Activated CD8-positive, alpha-beta memory T cell treated with anti-CD3 and anti-CD28 coated beads, Interleukin-2, amount 50 U/mL, for 4 hours (primary cell): ENCODE measurements around the gene FREM1.
A peak's percentile ranks its signal among the peaks of the same experiment; 100 is the strongest.

Experiments used
- DNase-seq: peaks from one replicate; pipeline ENCODE4 v3.0.0-alpha.2; 2020

The FREM1 gene

GRCh38 chr9:14866200-14866749, 44.0 kb downstream of the FREM1 start:
- no peak for DNase-seq

- DNase-seq: no peak
Measured at GRCh38 chr9:14864309-14864708, 45.9 kb downstream of the FREM1 start.

DNA sequence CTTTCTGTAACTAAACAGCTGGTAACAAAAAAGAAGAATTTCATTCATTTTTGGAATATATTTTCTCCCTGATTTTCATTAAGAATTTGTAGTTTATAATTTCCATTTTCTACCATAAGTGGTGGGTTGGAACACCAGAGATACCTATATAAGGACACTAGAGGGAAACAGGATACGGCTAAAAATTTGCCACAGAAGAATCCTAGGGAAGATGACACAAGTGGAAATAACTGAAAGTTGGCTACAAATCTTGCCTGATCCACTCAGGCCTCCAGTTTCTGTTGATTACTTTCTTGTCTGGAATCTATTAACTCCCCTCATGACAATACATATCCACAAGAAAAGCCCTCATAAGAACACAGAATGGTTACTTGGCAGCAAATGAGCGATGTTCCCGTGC, 46.8 kb downstream of the FREM1 start:
- DNase-seq: no peak

GRCh38 chr9:14857449-14858305, 52.6 kb downstream of the FREM1 start:
- DNase-seq: no peak

- DNase-seq: no peak
Measured at GRCh38 chr9:14849851-14850250, 60.4 kb downstream of the FREM1 start.

DNA sequence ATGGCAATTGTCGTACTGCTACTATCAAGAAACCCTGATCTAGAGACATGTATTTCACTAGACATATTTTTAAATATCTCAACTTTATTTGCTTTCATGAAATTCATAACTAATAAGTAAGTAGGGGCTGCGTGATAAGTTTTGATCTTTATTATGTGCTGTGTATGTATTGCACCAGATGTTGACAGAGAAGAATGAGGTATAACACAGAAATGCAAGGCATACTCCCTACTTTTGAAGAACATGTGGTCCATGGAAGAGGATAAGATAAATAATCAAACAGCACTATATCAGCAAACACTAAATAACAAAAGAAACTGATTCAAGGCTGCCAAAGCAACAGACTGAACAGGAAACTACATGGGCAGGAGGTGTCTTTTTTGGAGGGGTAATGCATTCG, 60.9 kb downstream of the FREM1 start:
- DNase-seq: no peak

DNA sequence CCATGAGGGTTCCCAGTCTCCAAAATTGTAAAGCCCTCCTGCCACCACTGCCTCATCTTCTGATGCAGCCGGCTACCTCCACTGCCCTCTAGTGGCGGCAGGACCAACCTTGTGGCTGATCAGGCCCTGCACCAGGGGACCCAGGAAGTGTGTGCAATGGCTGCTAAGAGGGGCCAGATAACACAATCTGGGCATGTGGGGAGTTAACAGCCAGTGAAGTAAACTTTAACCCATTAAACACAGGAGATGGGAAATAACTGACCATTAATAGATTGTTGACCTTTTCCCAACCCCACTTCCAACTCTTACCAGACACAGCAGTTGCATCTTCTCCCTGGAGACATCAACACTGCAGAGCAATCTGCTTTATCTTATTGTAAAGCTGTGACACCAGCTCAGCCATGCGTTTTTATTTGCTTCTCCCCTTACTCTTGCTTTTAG, 63.3 kb downstream of the FREM1 start:
- peak; percentile 28 for DNase-seq

GRCh38 chr9:14843163-14843562, 67.1 kb downstream of the FREM1 start:
- DNase-seq: no peak

- no peak for DNase-seq
Measured at GRCh38 chr9:14842269-14842668, 68.0 kb downstream of the FREM1 start.

DNA sequence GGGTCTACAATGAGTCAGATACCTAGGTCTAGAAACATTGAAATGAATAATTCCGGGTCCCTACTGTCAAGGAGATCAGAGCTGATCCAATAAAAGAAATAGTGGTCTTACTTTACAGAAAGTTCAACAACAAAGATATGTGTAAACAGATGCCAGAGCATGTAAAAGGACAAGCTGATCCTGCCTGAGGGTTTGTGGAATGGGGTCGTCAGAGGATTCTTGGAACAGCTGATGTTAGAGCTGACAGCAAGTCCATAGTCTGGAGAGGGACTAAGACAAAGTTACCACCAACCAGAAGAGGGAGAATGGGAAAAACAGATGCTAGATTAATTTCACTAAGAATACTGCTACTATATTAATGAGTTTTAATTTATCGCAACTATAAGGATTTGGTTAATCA, 71.5 kb downstream of the FREM1 start:
- DNase-seq: no peak

DNA sequence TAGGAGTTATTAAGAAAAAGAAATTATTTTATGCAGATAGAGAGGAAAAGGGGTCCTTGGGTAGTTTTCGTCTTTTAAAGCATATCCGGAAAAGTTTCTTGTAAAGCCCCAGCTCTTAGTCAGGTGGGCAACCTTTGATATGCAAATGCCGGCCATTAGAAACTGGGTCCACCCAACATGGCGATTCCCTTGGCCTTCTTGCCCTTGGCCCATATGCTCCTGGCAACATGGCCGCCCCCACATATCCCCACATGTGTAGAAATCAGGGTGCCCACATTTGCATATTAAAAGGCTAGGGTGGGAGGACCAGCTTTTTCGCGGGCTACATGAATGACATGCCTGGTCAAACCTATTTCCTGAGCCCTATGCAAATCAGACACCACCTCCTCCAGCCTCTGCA, 73.3 kb downstream of the FREM1 start:
- no peak for DNase-seq

- DNase-seq: no peak
Measured at GRCh38 chr9:14831661-14832060, 78.6 kb downstream of the FREM1 start.

DNA sequence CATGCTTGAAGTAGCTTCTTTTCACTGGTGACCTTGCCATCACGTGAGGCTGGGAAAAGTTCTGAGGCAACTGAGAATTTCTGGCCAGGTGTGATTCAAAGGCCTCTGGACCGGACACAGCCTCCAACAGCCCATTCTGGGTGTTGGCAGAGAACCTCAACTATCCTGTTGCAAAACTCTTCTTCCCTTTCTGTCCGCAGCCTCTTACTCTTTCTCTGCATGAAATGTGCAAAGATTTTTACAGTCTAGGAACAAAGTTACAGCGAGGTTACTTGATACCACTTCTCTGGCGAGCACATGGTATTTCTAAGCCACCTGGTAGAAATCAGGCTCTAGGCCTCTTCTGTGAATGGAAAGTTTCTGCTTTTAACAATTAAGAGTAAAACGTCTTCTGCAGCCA, 79.2 kb downstream of the FREM1 start:
- no peak for DNase-seq

DNA sequence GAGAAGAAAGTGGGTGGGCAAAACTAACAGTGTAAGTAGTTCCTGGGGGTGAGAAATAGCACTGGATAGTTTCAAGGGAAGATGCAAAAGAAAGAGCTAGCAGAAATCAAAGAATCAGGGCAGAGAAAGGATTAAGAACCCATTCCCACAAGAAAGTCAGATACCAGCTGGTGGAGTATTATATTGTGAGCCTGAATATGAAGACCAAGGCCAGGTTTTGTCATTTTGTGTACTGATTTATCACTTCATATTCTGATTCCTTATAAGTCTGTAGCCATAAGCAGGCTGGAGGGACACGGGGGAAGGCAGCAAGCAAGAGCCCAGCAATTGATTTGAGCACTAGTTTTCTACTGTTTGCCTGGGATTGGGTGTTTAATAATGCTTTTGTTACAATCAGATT, 80.2 kb downstream of the FREM1 start:
- DNase-seq: no peak

GRCh38 chr9:14829204-14829603, 81.0 kb downstream of the FREM1 start:
- no peak for DNase-seq

DNA sequence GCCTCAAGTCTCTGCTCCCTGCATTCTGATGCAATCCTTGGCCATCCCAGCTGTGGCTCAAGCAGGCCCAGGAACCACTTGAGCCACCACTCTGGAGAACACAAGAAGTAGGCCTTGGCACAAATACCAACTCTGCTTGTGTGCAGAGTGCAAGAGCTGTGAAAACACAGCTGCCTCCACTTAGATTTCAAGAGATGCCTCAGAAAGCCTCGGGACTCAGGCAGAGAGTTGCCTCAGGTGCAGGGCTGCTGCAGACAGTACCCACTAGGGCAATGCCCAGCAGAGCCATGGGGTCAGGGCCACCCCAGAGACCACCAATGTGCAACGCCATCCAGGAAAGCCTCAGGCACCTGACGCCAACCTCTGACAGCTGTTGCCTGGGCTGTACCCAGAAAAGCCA, 82.4 kb downstream of the FREM1 start:
- no peak for DNase-seq

GRCh38 chr9:14824481-14824880, 85.7 kb downstream of the FREM1 start:
- no peak for DNase-seq

GRCh38 chr9:14823800-14824199, 86.4 kb downstream of the FREM1 start:
- DNase-seq: no peak

DNA sequence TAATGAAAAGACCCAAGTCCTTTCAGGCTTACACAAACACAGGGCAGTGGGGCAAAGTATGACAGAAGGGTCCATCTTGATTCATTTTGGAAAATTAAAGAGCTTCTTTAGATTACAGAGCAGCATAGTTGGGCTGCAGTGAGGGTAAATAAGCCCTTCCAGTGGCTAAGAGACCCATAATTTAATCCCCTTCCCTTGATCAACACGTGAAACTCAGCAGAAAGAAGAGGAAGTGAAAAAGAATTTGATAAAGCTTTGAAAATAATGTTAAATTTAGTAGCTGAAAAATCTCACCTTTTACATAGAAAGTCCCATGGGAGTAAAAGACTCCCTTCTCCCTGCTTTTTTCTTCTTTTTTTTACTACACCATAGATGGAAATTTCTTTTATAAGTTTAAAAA, 87.6 kb downstream of the FREM1 start:
- no peak for DNase-seq

- no peak for DNase-seq
Measured at GRCh38 chr9:14819183-14819582, 91.0 kb downstream of the FREM1 start.

DNA sequence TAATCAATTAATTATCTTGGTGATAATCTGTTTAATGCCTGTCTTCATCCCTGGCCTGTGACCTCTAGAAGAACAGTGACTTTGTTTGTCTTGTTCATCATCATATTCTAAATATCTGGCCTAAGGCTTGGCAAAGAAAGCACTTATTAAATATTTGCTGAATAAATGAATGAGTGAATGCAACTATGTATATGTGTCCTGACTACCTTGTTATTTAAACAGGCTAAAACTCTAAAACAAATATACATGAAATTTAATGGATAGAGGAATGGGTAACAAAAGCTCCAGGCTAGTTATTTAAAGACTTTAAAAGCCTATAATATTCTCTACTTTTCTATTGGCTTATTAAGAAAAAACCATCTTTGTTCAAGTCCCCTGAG, 96.0 kb downstream of the FREM1 start:
- no peak for DNase-seq

DNA sequence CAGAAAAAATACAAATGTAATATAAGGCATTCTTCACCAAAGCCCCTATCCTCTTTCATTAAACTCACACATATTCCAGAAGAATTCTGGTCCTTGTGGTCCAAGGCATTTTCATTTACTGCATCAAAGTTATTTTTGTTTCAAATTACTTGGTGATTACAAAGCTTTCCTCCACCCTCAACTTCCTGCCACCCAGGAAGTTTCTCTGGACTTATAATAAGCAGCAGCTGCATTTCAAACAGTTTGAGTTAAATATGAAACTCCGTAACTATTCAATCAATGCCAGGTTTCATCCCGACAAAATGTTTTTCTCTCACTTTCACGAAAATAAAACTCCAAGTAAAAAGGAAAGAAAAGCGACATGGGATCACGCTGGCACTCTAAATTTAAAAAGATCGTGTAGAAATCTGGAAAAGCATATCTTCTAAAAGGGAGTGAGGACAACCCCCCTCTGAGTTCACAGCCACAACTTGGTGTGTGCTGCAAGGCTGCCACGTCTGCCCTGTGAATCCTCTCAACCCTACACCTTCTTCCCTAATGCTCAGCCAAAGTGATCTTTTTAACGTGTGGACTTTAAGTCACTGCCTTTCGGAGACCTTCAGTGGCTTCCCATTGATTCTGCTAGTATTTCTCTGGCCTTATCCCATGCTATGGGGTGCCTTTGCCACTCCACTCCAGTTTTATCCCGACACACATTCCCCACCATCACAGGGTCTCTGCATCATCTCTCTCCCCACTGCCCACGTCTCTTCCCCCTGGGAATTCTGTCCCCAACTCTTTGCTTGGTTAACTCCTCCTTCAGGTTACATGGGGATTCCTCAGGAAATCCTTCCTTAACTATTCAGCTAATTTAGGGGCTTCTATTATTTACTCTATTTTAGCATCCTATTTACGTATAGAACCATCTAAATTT, 96.6 kb downstream of the FREM1 start:
- no peak for DNase-seq

DNA sequence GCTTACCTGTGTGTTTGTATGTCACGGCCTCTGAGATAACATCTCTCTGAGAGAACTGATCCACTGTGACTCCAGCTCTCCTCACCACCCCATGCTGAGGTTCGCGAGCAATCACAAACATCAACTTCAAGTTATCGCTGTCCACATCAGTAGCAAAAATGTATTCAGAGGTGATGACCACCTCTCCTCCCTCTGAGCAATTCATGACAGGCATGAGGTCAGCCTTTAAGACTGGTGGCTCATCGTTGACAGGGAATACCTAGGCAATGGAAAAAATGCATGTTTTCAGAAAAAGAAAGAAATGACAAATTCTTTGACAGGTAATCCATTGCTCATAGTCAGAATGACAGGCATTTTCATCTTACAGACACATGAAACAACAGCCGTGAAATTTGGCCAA, 97.4 kb downstream of the FREM1 start:
- no peak for DNase-seq

GRCh38 chr9:14811844-14812243, 98.4 kb downstream of the FREM1 start:
- DNase-seq: no peak
